ENCODE results near the gene WASL.
"Not testable (repeated sequence)": the region's sequence is repeated elsewhere in the genome, so short reads cannot be mapped to it uniquely, and the experiment has no call there.

WASL gene

DNA sequence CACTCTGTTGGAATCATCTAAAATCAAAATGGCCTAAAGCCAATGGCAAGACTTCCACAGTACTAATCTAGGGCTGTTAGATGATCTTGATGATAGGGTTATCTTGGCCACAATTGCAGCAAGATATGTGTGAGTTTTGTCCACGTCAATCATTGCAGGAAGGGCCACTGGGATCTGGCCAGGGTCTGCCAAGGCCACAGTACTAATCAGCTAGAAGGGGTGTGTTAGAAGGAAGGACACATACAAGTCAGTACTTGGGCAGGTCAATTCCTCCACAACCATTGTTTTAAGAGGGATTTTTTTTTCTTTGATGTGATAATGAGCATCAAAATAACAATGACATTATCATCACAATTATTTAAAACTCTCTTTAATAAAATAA is 91.5 kb downstream of the WASL start:
- DNase-seq (ENCODE audit: low read depth): no peak

GRCh38 chr7:123656544-123657303 is 92.1 kb downstream of the WASL start:
- DNase-seq (ENCODE audit: low read depth): no peak

DNA sequence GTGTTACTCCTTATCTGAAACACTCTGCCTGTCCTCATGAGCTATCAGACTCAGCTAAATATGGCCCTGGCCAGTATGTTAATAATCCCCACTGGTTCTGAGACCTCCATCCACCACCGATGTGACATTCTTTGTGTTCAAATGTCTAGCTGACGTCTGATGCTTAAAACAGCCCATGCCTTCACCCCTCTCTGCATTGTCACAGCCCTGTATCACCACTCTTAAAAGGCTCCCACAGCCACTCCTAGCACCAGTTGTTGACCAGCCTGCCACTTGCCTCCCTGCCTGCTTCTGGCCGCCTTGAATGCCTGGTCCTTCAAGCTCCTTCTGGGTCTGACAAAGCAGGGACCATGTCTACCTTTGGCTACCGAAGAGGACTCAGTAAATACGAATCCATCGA is 93.2 kb downstream of the WASL start, which contains the start of gene LMOD2:
TSS of gene LMOD2 (plus strand) at position 253 of the 400 bp plus-strand sequence. CDS start at position 351, 98 bp downstream.
- DNase-seq (ENCODE audit: low read depth): no peak

DNA sequence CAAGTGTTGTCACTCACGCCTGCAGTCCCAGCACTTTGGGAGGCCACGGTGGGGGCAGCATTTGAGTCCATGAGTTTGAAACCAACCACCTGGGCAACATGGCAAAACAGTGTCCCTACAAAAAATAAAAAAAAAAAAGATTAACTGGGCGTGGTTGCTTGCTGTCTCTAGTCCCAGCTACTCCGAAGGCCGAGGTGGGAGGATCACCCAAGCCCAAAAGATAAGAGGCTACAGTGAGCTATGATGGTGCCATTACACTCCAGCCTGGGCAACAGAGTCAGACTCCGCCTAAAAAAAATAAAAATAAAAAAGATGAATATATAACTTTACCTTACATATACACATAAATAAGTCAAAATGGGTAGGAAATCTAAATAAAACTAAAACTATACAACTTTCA is 95.6 kb downstream of the WASL start:
- no peak for DNase-seq (ENCODE audit: low read depth)

GRCh38 chr7:123652406-123652805 is 96.4 kb downstream of the WASL start:
- DNase-seq (ENCODE audit: low read depth): no peak

DNA sequence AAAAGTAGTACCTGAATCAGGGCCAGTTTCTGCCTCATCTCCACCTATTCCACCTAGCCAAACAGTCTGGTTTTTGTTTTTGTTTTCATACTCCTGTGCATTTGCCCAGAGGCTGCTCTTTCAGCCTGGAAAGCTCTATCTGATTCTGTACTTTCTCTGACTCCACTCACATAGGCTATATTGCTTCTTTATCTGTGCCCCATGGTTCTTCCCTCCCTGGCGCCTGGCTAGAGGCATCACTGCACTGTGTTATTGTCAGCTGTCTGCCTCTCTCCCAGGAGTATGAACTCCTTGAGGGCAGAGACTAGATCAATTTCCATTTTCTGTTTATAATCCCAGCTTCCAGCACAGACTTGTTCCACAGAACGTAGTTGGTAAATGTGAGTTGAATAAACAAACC is 98.2 kb downstream of the WASL start:
- DNase-seq (ENCODE audit: low read depth): no peak

GRCh38 chr7:123649964-123650363 is 98.8 kb downstream of the WASL start:
- DNase-seq (ENCODE audit: low read depth): no peak

DNA sequence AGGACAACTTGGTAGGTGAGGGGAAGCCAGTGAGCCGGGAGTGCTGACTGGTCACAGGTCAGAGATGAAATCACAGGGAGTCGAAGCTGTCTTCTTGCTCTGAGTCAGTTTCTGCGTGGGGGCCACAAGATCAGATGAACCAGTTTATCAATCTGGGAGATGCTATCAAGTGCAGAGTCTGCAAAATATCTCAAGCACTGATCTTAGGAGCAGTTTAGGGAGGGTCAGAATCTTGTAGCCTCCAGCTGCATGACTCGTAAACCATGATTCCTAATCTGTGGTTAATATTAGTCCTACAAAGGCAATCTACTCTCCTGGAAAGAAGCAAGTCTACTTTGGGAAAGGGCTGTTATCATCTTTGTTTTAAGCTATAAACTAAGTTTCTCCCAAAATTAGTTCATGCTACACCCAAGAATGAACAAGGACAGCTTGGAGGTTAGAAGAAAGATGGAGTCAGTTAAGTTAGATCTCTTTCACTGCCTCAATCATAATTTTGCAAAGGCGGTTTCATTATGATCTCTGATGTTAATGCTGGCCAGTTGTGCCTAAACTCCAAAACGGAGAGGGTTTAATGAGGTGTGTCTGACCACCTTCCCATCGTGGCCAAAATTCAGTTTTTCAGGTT is 101.6 kb downstream of the WASL start:
- no peak for DNase-seq (ENCODE audit: low read depth)

DNA sequence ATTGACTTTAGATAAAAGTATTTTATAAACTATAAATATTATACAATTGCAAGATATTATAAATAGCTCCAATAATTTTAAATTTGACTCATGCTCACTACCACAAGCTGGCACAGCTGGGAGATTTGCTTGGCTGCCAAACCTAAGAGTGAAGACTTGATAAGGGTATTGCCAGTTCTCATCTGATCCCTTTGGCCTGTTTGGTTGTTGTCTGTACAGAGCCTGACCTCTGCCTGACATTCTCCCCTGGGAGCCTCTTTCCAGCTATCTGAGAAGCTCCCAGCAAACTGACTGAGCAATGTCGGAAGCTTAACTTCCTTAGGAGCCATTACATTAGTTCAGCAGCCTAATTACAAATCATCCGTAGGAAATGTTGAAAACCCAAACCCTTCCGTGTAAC is 103.3 kb downstream of the WASL start:
- DNase-seq (ENCODE audit: low read depth): no peak

- no peak for DNase-seq (ENCODE audit: low read depth)
Observed at GRCh38 chr7:123643495-123644441, 105.0 kb downstream of the WASL start.

DNA sequence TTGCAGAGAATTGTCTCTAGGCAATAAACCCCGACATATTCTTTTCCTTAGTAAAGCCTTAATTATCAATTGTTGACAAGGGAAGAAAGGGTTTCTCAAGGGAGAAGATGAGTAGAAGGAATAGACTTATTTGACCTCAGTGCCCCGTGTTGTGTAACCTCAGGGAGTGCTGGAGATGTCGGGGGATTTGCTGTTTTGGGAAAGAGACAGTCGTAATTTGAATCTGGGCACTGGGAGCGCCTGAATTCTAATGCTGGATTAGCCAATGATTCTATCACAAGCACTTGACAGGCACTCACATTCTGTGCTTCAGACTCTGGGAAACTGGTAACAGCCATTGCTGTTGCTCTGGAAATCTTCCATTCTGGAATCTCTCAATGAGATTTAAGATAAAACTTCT is 106.9 kb downstream of the WASL start:
- DNase-seq (ENCODE audit: low read depth): no peak

DNA sequence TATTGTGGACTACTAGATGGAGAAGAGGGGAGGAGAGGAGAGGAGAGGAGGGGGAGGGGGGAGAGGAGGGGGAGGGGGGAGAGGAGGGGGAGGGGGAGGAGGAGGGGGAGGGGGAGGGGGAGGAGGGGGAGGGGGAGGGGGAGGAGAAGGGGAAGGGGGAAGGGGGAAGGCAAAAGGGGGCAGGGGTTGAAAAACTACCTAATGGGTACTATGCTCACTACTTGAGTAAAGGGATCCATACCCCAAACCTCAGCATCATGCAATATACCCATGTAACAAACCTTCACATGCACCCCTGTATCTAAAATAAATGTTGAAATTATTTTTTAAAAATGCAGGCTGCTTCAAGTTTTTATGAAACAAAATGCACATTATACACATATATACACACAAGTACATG is 108.2 kb downstream of the WASL start:
- no peak for DNase-seq (ENCODE audit: low read depth)

DNA sequence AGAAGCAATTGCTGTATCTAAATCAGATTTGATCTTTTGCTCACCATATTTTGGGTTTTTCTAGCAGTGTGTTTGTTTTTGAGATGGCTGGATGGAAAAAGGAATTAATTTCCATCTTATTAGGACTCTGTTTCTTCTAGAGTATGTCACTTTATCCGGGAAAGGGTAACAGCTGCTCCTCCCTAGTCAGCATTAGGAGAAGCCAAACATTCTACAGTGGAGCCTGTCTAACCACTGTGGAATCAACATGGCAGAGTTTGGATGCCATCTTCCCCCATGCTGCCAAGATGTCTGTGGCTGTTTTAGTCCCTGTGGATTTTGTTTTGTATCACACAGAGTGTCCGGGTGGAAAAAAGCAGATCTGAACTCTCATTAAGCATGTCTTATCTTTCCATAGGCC is 109.2 kb downstream of the WASL start:
- DNase-seq (ENCODE audit: low read depth): no peak

GRCh38 chr7:123637878-123638277 is 110.9 kb downstream of the WASL start:
- DNase-seq (ENCODE audit: low read depth): no peak

DNA sequence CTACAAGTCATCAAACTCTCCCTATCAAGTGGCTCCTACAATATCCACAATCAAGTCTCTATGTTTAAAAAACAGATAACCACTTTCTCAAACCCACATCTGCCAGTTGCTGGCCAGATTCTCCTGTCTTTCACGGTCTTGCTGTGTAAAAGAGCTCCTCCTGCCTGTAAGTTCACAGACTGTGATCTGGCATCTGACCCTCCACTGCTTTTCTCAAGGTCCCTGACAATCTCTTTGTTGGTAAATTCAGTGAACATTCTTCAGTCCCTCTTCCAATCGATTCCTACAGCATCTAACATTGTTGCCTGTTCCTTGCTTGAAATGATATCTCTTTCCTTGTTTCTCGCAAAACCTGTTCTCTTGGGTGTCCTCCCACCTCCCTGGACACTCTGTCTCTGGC is 111.6 kb downstream of the WASL start:
- DNase-seq (ENCODE audit: low read depth): no peak

- no peak for DNase-seq (ENCODE audit: low read depth)
Observed at GRCh38 chr7:123635551-123636359, 113.0 kb downstream of the WASL start.

DNA sequence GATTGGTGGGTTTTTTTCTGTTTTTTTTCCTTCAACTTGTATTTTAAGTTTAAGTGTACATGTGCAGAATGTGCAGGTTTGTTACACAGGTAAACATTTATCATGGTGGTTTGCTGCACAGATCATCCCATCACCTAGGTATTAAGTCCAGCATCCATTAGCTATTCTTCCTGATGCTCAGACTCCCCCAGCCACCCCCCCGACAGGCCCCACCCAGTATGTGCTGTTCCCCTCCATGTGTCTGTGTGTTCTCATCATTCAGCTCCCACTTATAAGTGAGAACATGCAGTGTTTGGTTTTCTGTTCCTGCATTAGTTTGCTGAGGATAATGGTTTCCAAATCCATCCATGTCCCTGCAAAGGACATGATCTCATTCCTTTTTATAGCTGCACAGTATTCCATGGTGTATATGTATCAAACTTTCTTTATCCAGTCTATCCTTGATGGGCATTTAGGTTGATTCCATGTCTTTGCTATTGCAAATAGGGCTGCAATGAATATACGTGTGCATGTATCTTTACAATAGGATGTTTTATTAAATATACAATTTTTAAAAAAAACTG is 114.7 kb downstream of the WASL start:
- DNase-seq (ENCODE audit: low read depth): not testable (repeated sequence)

DNA sequence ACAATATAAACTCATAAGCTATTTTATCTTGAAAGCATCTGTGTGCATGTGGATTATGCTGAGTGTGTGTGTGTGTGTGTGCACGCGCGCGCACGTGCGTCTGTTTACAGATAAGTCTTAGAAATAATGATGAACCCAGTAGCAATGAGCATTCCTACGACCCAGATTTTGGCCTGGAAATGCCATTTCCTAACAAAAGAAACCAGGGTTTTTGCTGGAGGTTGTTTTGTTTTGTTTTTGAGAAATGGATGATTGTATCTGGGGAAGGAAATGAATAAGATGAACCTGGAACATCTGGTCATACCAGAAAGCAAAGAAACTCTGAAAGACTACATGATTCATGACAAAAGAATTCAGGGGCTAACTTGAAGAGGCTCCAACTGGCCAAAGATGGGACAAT is 115.2 kb downstream of the WASL start:
- no peak for DNase-seq (ENCODE audit: low read depth)

DNA sequence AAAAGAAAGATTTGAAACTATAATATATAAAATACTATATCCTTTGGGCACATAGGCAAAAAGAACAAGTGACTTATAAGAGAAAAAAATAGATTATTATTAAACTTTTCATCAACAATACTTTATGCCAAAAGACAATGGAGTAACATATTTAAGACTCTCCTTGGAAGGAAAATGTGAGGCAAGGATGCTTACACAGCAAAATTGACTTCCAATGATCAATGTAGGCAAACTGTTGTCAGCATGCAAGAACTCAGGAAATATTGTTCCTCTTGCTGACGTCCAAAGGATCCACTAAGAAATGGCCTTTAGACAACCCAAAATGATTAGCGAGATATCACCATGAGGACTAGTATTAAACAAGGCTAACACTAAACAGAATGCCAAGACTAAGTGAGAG is 116.0 kb downstream of the WASL start:
- no peak for DNase-seq (ENCODE audit: low read depth)
